ENCODE results near the gene ACOXL. TPM values are rescaled to one million over a fixed set of nuclear protein-coding genes. Genes with fewer than 3 reads are reported as not detected.

ACOXL gene
- total and polyA plus RNA-seq, 3 experiments from 2014 or later: 0.27 TPM; not detected in 2

- no peak for DNase-seq
- Mint-ChIP-seq H3K27ac (no peak overlapping the region), H3K4me1 (peaks cover 17 to 27% (median 19%) of the 10 kb centered on the region in 3 donors), H3K27me3 (no peaks in the 10 kb centered on the region), H3K4me3 (no peak overlapping the region), H3K36me3 (peaks cover 0 to 77% (median 19%) of the 10 kb centered on the region in 3 donors), H3K9me3 (no peaks in the 10 kb centered on the region)
- Histone ChIP-seq H3K27ac (ENCODE audit: low read depth, low read length) (no peak overlapping the region), H3K4me3 (ENCODE audit: low read length) (no peak overlapping the region), H3K4me1 (ENCODE audit: insufficient read depth, low read length) (peaks cover 5% of the 10 kb centered on the region), H3K9me3 (ENCODE audit: low read length) (no peaks in the 10 kb centered on the region), H3K27me3 (ENCODE audit: insufficient read depth, low read length, poor library complexity, severe bottlenecking) (no peaks in the 10 kb centered on the region), H3K36me3 (ENCODE audit: insufficient read depth, low read length) (no peaks in the 10 kb centered on the region)
- CTCF ChIA-PET: no interaction called here
- POLR2A ChIA-PET: no interaction called here
Measured at GRCh38 chr2:111159641-111160040, 427.3 kb downstream of the ACOXL start.

DNA sequence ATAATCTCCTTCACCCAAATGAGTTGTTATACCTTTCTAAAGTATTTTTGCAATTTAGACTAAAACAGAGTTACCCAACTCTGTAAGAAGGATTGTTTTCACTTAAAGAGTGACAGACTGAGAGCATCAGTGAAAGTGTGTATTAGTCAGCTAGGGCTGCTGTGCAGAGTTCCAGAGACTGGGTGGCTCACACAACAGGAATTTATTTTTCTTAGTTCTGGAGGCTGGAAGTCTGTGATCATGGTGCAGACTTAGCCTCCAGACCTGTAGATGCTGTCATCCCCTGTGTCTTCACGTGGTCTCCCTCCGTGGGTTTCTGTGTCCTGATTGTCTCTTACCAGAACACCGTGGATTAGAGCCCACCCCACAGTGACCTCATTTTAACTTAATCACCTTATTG is 428.4 kb downstream of the ACOXL start:
- H3K4me3 ChIP-seq (ENCODE audit: low read length): no peak overlapping the region
- H3K36me3 Mint-ChIP-seq: peaks cover 4 to 77% (median 20%) of the 10 kb centered on the region in 3 donors
- H3K4me1 Mint-ChIP-seq: peaks cover 16 to 27% (median 17%) of the 10 kb centered on the region in 3 donors
- H3K4me1 ChIP-seq (ENCODE audit: insufficient read depth, low read length): peaks cover 5% of the 10 kb centered on the region
- H3K9me3 ChIP-seq (ENCODE audit: low read length): no peaks in the 10 kb centered on the region
- no peaks in the 10 kb centered on the region for H3K27me3 ChIP-seq (ENCODE audit: insufficient read depth, low read length, poor library complexity, severe bottlenecking)
- H3K4me3 Mint-ChIP-seq: no peak overlapping the region
- CTCF ChIA-PET: no interaction called here
- POLR2A ChIA-PET: no interaction called here
- DNase-seq: no peak
- H3K27ac ChIP-seq (ENCODE audit: low read depth, low read length): no peak overlapping the region
- no peaks in the 10 kb centered on the region for H3K27me3 Mint-ChIP-seq
- no peaks in the 10 kb centered on the region for H3K9me3 Mint-ChIP-seq
- H3K36me3 ChIP-seq (ENCODE audit: insufficient read depth, low read length): no peaks in the 10 kb centered on the region
- H3K27ac Mint-ChIP-seq: peak overlapping the region in 2 of 8 donors; percentile 25 to 68

- no peaks in the 10 kb centered on the region for H3K9me3 ChIP-seq (ENCODE audit: low read length)
- no peaks in the 10 kb centered on the region for H3K36me3 ChIP-seq (ENCODE audit: insufficient read depth, low read length)
- ChIA-PET CTCF (no interaction called here), POLR2A (no interaction called here)
- Mint-ChIP-seq H3K9me3 (no peaks in the 10 kb centered on the region), H3K4me3 (no peak overlapping the region), H3K27me3 (no peaks in the 10 kb centered on the region), H3K4me1 (peaks cover 12 to 17% (median 15%) of the 10 kb centered on the region in 3 donors), H3K36me3 (peaks cover 4 to 73% (median 18%) of the 10 kb centered on the region in 3 donors), H3K27ac (peak overlapping the region in 1 of 8 donors; percentile 50)
- no peaks in the 10 kb centered on the region for H3K27me3 ChIP-seq (ENCODE audit: insufficient read depth, low read length, poor library complexity, severe bottlenecking)
- no peaks in the 10 kb centered on the region for H3K4me1 ChIP-seq (ENCODE audit: insufficient read depth, low read length)
- no peak overlapping the region for H3K4me3 ChIP-seq (ENCODE audit: low read length)
- no peak for DNase-seq
- no peak overlapping the region for H3K27ac ChIP-seq (ENCODE audit: low read depth, low read length)
Measured at GRCh38 chr2:111161971-111162370, 429.6 kb downstream of the ACOXL start.

DNA sequence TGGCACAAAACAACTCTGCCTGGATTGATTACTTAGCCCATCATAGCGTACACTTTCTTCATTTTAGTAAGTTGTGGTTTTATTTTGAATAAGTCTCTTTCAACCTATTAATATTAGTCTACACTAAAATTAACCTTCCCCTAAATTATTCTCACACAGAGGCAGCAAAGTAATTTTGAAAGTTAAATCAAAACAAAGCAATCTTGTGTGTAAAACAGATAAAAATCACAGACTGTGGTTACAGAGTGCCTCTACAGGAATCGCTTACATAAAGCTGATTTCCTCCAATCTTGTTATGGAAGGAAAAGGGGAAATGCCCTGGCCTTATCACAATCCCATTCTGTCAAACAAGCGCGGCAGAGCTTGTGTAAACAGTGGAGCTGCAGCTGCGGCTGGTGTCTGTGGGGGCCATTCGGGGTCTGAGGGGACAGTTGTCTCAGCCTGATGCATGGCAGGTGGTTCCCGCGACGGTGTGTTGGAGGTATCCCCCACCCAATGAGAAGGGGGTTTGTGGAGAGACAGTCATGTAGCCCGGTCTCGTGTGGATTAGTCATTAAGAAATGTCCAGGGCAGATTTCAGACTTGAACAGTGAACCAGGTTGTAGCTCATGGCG is 430.5 kb downstream of the ACOXL start:
- Histone ChIP-seq H3K4me3 (ENCODE audit: low read length) (no peak overlapping the region), H3K27ac (ENCODE audit: low read depth, low read length) (no peak overlapping the region), H3K27me3 (ENCODE audit: insufficient read depth, low read length, poor library complexity, severe bottlenecking) (no peaks in the 10 kb centered on the region), H3K4me1 (ENCODE audit: insufficient read depth, low read length) (peaks cover 2% of the 10 kb centered on the region), H3K9me3 (ENCODE audit: low read length) (no peaks in the 10 kb centered on the region), H3K36me3 (ENCODE audit: insufficient read depth, low read length) (no peaks in the 10 kb centered on the region)
- CTCF ChIA-PET: no interaction called here
- H3K36me3 Mint-ChIP-seq: peaks cover 4 to 69% (median 18%) of the 10 kb centered on the region in 3 donors
- H3K27ac Mint-ChIP-seq: peak overlapping the region in 2 of 8 donors; percentile 25 to 46
- POLR2A ChIA-PET: no interaction called here
- no peaks in the 10 kb centered on the region for H3K9me3 Mint-ChIP-seq
- H3K4me3 Mint-ChIP-seq: no peak overlapping the region
- DNase-seq: no peak
- no peaks in the 10 kb centered on the region for H3K27me3 Mint-ChIP-seq
- H3K4me1 Mint-ChIP-seq: peaks cover 15 to 25% (median 19%) of the 10 kb centered on the region in 3 donors

DNA sequence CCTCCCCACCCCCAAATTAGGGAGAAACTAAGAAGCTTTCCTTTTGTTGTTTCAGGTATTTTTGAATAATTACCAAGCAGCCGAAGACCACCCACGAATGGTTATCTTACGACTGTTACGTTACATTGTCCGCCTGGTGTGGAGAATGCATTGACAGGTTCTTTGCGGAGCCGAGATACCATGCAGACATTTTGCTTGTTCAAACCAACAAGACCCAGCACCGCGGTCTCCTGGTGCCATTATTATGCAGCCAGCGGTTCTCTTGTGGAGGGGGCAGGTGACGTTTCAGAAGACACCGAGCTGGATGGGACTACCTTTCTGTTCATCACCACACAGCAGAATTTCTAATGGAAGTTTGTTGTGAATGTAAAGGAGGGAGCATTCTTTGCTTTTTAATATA is 431.7 kb downstream of the ACOXL start:
- no peak overlapping the region for H3K4me3 ChIP-seq (ENCODE audit: low read length)
- DNase-seq: no peak
- H3K4me1 Mint-ChIP-seq: peaks cover 26 to 37% (median 28%) of the 10 kb centered on the region in 3 donors
- H3K27ac Mint-ChIP-seq: no peak overlapping the region
- no peaks in the 10 kb centered on the region for H3K27me3 Mint-ChIP-seq
- H3K4me3 Mint-ChIP-seq: no peak overlapping the region
- H3K36me3 ChIP-seq (ENCODE audit: insufficient read depth, low read length): no peaks in the 10 kb centered on the region
- H3K27ac ChIP-seq (ENCODE audit: low read depth, low read length): no peak overlapping the region
- ChIA-PET CTCF (no interaction called here), POLR2A (no interaction called here)
- H3K9me3 Mint-ChIP-seq: no peaks in the 10 kb centered on the region
- H3K9me3 ChIP-seq (ENCODE audit: low read length): no peaks in the 10 kb centered on the region
- peaks cover 4% of the 10 kb centered on the region for H3K4me1 ChIP-seq (ENCODE audit: insufficient read depth, low read length)
- peaks cover 4 to 63% (median 18%) of the 10 kb centered on the region in 3 donors for H3K36me3 Mint-ChIP-seq
- no peaks in the 10 kb centered on the region for H3K27me3 ChIP-seq (ENCODE audit: insufficient read depth, low read length, poor library complexity, severe bottlenecking)

GRCh38 chr2:111165084-111165483 is 432.7 kb downstream of the ACOXL start:
- Mint-ChIP-seq H3K36me3 (peaks cover 4 to 57% (median 18%) of the 10 kb centered on the region in 3 donors), H3K4me3 (no peak overlapping the region)

GRCh38 chr2:111166115-111166514 is 433.7 kb downstream of the ACOXL start:
- ChIA-PET CTCF (no interaction called here), POLR2A (no interaction called here)
- H3K36me3 ChIP-seq (ENCODE audit: insufficient read depth, low read length): no peaks in the 10 kb centered on the region

More at GRCh38 chr2:111165084-111165483, 432.7 kb downstream of the ACOXL start:
- Histone ChIP-seq H3K27me3 (ENCODE audit: insufficient read depth, low read length, poor library complexity, severe bottlenecking) (no peaks in the 10 kb centered on the region), H3K4me1 (ENCODE audit: insufficient read depth, low read length) (peaks cover 4% of the 10 kb centered on the region), H3K4me3 (ENCODE audit: low read length) (no peak overlapping the region), H3K9me3 (ENCODE audit: low read length) (no peaks in the 10 kb centered on the region), H3K36me3 (ENCODE audit: insufficient read depth, low read length) (no peaks in the 10 kb centered on the region), H3K27ac (ENCODE audit: low read depth, low read length) (no peak overlapping the region)
- ChIA-PET CTCF (no interaction called here), POLR2A (no interaction called here)
- Mint-ChIP-seq H3K27me3 (peaks cover 0 to 3% of the 10 kb centered on the region in 2 donors), H3K27ac (no peak overlapping the region), H3K4me1 (peaks cover 27 to 37% (median 30%) of the 10 kb centered on the region in 3 donors), H3K9me3 (no peaks in the 10 kb centered on the region)
- DNase-seq: no peak

DNA sequence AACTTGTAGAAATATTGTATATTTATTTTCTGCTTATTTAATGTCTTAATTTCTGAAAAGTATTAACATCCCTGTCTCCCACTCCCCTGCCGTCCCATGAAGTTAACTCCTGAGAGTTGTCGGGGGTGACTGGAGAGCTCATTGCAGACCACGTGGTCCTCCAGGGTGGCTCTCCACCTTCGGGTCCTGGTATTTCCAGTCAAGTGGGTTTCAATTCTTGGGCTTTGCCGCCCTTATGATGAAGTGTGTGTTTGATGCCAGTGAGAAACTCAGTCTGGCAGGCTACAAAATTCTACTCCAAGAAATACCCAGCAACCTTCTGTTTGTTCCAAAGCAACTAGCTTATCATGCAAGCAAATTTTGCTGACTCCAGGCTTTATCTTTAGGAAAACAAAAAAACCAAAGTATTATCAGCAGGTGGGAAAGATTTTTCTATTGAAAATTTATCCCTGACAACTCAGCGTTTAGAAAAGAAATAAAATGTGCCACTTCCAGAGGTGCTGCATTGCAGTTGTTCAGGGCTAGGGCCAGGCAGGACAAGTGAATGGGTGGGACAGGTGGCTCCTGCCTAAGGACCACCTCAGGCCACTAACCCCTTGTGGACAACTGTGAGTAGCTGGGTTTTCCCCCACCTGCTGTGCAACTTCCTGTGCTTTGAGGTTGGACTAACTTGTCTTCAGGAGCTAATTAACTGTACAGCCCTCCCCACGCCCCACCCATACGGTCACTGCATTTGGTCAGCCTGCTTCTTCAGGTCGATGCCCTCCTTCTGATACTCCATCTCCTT is 434.9 kb downstream of the ACOXL start:
- no peak overlapping the region for H3K4me3 ChIP-seq (ENCODE audit: low read length)
- Mint-ChIP-seq H3K4me3 (no peak overlapping the region), H3K36me3 (peaks cover 4 to 40% (median 14%) of the 10 kb centered on the region in 3 donors), H3K4me1 (peaks cover 23 to 32% (median 29%) of the 10 kb centered on the region in 3 donors), H3K27me3 (peaks cover 3 to 5% of the 10 kb centered on the region in 2 donors), H3K27ac (peak overlapping the region in 1 of 8 donors; percentile 63), H3K9me3 (no peaks in the 10 kb centered on the region)
- no peak overlapping the region for H3K27ac ChIP-seq (ENCODE audit: low read depth, low read length)
- H3K9me3 ChIP-seq (ENCODE audit: low read length): no peaks in the 10 kb centered on the region
- CTCF ChIA-PET: interaction anchor here (1.0 to 1.1 kb wide), 2 partner anchors 11 to 355 kb away, joined by 3 read pairs; no protein-coding TSS in a partner anchor
- peaks cover 4% of the 10 kb centered on the region for H3K4me1 ChIP-seq (ENCODE audit: insufficient read depth, low read length)
- POLR2A ChIA-PET: interaction anchor here (1.2 kb wide), 1 partner anchor 47 kb away, joined by 3 read pairs; the partner anchor contains the start of gene BCL2L11
- H3K36me3 ChIP-seq (ENCODE audit: insufficient read depth, low read length): no peaks in the 10 kb centered on the region
- H3K27me3 ChIP-seq (ENCODE audit: insufficient read depth, low read length, poor library complexity, severe bottlenecking): no peaks in the 10 kb centered on the region
- DNase-seq: no peak

More at GRCh38 chr2:111166115-111166514, 433.7 kb downstream of the ACOXL start:
- no peaks in the 10 kb centered on the region for H3K27me3 ChIP-seq (ENCODE audit: insufficient read depth, low read length, poor library complexity, severe bottlenecking)
- Mint-ChIP-seq H3K9me3 (no peaks in the 10 kb centered on the region), H3K4me3 (no peak overlapping the region), H3K27me3 (peaks cover 0 to 3% of the 10 kb centered on the region in 2 donors), H3K27ac (no peak overlapping the region), H3K4me1 (peaks cover 23 to 37% (median 30%) of the 10 kb centered on the region in 3 donors), H3K36me3 (peaks cover 4 to 49% (median 16%) of the 10 kb centered on the region in 3 donors)
- DNase-seq: no peak
- no peak overlapping the region for H3K4me3 ChIP-seq (ENCODE audit: low read length)
- H3K4me1 ChIP-seq (ENCODE audit: insufficient read depth, low read length): peaks cover 4% of the 10 kb centered on the region
- H3K27ac ChIP-seq (ENCODE audit: low read depth, low read length): no peak overlapping the region
- H3K9me3 ChIP-seq (ENCODE audit: low read length): no peaks in the 10 kb centered on the region

Measured in CD8-positive, alpha-beta memory T cell (primary cell).